MM.1S (cell line): ENCODE measurements around the gene SLC39A7.

ENCODE experiments used
- EZH2 ChIP-seq: fragments of 300-600 bp; sonication (generic); optimal IDR thresholded peaks from 2 replicates; pipeline ENCODE3; 2017; ENCODE audit warnings: low read depth, mild to moderate bottlenecking, antibody characterized with exemption, low read length, mixed read lengths
- EZH2phosphoT487 ChIP-seq: fragments of 300-600 bp; sonication (generic); IDR thresholded peaks from 2 replicates; pipeline ENCODE4 v1.6.1; 2018; ENCODE audit warnings: antibody characterized with exemption, low read length
- TF ChIP-seq, protein P1 (sequence below): fragments of 300-600 bp; sonication (generic); IDR thresholded peaks from 2 replicates; pipeline ENCODE4 v1.5.1; 2016; ENCODE audit warnings: antibody characterized with exemption, low read length, mixed read lengths

DNA sequence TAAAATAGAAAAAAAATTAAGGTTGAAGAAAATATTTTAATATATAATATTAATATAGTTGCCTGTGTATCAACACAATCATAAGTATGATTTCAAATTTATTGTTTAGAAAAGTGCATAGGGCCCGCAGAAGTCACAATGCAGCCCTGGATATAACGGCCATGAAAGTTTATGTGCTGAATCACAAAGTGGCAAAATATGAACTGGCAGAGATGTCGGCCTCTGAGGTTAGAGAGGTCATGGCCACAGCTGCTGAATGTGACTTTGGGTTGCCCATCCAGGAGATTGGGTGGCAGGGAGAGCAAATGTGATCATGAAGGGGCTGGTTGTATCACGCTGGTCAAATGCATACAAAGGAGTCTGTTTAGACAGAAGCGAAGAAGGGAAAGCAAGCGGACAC, 44.1 kb upstream of the SLC39A7 start:
- TF ChIP-seq, protein P1, sequence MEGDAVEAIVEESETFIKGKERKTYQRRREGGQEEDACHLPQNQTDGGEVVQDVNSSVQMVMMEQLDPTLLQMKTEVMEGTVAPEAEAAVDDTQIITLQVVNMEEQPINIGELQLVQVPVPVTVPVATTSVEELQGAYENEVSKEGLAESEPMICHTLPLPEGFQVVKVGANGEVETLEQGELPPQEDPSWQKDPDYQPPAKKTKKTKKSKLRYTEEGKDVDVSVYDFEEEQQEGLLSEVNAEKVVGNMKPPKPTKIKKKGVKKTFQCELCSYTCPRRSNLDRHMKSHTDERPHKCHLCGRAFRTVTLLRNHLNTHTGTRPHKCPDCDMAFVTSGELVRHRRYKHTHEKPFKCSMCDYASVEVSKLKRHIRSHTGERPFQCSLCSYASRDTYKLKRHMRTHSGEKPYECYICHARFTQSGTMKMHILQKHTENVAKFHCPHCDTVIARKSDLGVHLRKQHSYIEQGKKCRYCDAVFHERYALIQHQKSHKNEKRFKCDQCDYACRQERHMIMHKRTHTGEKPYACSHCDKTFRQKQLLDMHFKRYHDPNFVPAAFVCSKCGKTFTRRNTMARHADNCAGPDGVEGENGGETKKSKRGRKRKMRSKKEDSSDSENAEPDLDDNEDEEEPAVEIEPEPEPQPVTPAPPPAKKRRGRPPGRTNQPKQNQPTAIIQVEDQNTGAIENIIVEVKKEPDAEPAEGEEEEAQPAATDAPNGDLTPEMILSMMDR = no peak
- TF ChIP-seq EZH2phosphoT487 (no peak), EZH2 (no peak)
